Loucy (cell line): ENCODE measurements around the gene LRRTM4.

Source experiments
- CTCF ChIP-seq: fragments of 200-600 bp; sonication (generic); conservative IDR thresholded peaks from 2 replicates; pipeline ENCODE4 v1.5.1; 2014; ENCODE audit warnings: mild to moderate bottlenecking, antibody characterized with exemption, low read length
- EZH2phosphoT487 ChIP-seq: fragments of 200-600 bp; IDR thresholded peaks from 2 replicates; pipeline ENCODE4 v1.6.1; 2018; ENCODE audit warnings: antibody characterized with exemption, mild to moderate bottlenecking, moderate library complexity, borderline replicate concordance

- no peak for TF ChIP-seq CTCF
- TF ChIP-seq EZH2phosphoT487, result no peak
These were observed 372.6 kb downstream of the LRRTM4 start for GRCh38 chr2:77149565-77149964.
